SK-N-MC (cell line): Measurements from ENCODE around the gene FNDC3B.

ENCODE experiments used
- EZH2 ChIP-seq: fragments of 200-600 bp; sonication (generic); IDR thresholded peaks from one replicate; pipeline ENCODE4 v1.6.1; 2017; ENCODE audit warnings: antibody characterized with exemption
- FOXP2 ChIP-seq: optimal IDR thresholded peaks from 2 replicates; pipeline ENCODE3; 2011; ENCODE audit warnings: mild to moderate bottlenecking, moderate library complexity; ENCODE audit not compliant: insufficient read depth; ENCODE audit errors: extremely low read length, control extremely low read depth
- POLR2AphosphoS5 ChIP-seq: IDR thresholded peaks from 2 replicates; pipeline ENCODE4 v1.6.1; 2012; ENCODE audit warnings: mild to moderate bottlenecking, low read depth, low read length, borderline replicate concordance

- TF ChIP-seq POLR2AphosphoS5, result no peak
- TF ChIP-seq EZH2, result no peak
- no peak for TF ChIP-seq FOXP2
Observed at GRCh38 chr3:172334671-172335207, 295.4 kb downstream of the FNDC3B start.
